Liver (tissue), 9 donors: ENCODE results near the gene INSYN1. TPM values are rescaled to one million over a fixed set of nuclear protein-coding genes. Genes with fewer than 3 reads are reported as not detected.
"Not testable (repeated sequence)": the region's sequence is repeated elsewhere in the genome, so short reads cannot be mapped to it uniquely, and the experiment has no call there.

Source experiments
- DNase-seq: peaks from one replicate; pipeline ENCODE4 v3.0.0-alpha.2; 2017; ENCODE audit warnings: low spot score
- H3K27ac ChIP-seq, 2 donors: one replicate each; pipeline ENCODE4 v1.7.0; 2013; ENCODE audit warnings: inconsistent platforms in 2 of 2, low read length in 2 of 2, control low read depth in 1 of 2, low read depth in 1 of 2, mild to moderate bottlenecking in 1 of 2
- H3K27me3 ChIP-seq, 4 donors: one replicate each; pipeline versions ENCODE4 v1.6.1 to v1.7.0; 2013; ENCODE audit warnings: low read length in 3 of 4, inconsistent platforms in 1 of 4, mild to moderate bottlenecking in 1 of 4, moderate library complexity in 1 of 4; ENCODE audit not compliant: control insufficient read depth in 4 of 4, insufficient read depth in 4 of 4
- H3K36me3 ChIP-seq, 4 donors: one replicate each; pipeline versions ENCODE4 v1.6.1 to v1.7.0; 2013; ENCODE audit warnings: low read length in 3 of 4, mild to moderate bottlenecking in 3 of 4, low read depth in 1 of 4, moderate library complexity in 1 of 4; ENCODE audit not compliant: control insufficient read depth in 4 of 4, insufficient read depth in 3 of 4
- H3K4me1 ChIP-seq, 4 donors: one replicate each; pipeline versions ENCODE4 v1.6.1 to v1.7.0; 2013; ENCODE audit warnings: low read length in 3 of 4, mild to moderate bottlenecking in 3 of 4, moderate library complexity in 1 of 4; ENCODE audit not compliant: control insufficient read depth in 4 of 4, insufficient read depth in 4 of 4
- H3K4me3 ChIP-seq, 3 donors: one replicate each; pipeline versions ENCODE4 v1.6.1 to v1.7.0; 2013; ENCODE audit warnings: low read length in 3 of 3, control low read depth in 1 of 3, low read depth in 1 of 3, mild to moderate bottlenecking in 1 of 3
- H3K9ac ChIP-seq, 2 donors: one replicate each; pipeline ENCODE4 v1.7.0; 2013; ENCODE audit warnings: low read length in 2 of 2, mild to moderate bottlenecking in 2 of 2, moderate library complexity in 2 of 2, control low read depth in 1 of 2, low read depth in 1 of 2
- H3K9me3 ChIP-seq, 4 donors: one replicate each; pipeline versions ENCODE4 v1.6.1 to v1.7.0; 2013; ENCODE audit warnings: low read length in 3 of 4; ENCODE audit not compliant: control insufficient read depth in 4 of 4
- ATF3 ChIP-seq: IDR thresholded peaks from 2 replicates; pipeline ENCODE4 v1.6.1; 2016; ENCODE audit warnings: antibody characterized with exemption
- EGR1 ChIP-seq, 2 donors: IDR thresholded peaks; 2 replicates each; pipeline ENCODE4 v1.6.1; 2016 to 2018; ENCODE audit warnings: antibody characterized with exemption in 2 of 2, low read depth in 2 of 2
- FOXA1 ChIP-seq: IDR thresholded peaks from 2 replicates; pipeline ENCODE4 v1.6.1; 2016; ENCODE audit warnings: antibody characterized with exemption
- FOXA2 ChIP-seq: IDR thresholded peaks from 2 replicates; pipeline ENCODE4 v1.6.1; 2016; ENCODE audit warnings: antibody characterized with exemption
- GABPA ChIP-seq, 2 donors: IDR thresholded peaks in 1 of 2; conservative IDR thresholded peaks in 1 of 2; 2 replicates each; pipeline ENCODE4 v1.6.1; 2016; ENCODE audit warnings: antibody characterized with exemption in 2 of 2, mild to moderate bottlenecking in 1 of 2, moderate library complexity in 1 of 2
- HNF4A ChIP-seq, 2 donors: conservative IDR thresholded peaks; 2 replicates each; pipeline ENCODE4 v1.6.1; 2016; ENCODE audit warnings: antibody characterized with exemption in 2 of 2, mild to moderate bottlenecking in 2 of 2
- HNF4G ChIP-seq: IDR thresholded peaks from 2 replicates; pipeline ENCODE4 v1.6.1; 2016; ENCODE audit warnings: antibody characterized with exemption
- JUND ChIP-seq, 2 donors: IDR thresholded peaks; 2 replicates each; pipeline ENCODE4 v1.6.1; 2016; ENCODE audit warnings: antibody characterized with exemption in 2 of 2
- NR2F2 ChIP-seq: IDR thresholded peaks from 2 replicates; pipeline ENCODE4 v1.6.1; 2016; ENCODE audit warnings: antibody characterized with exemption
- RAD21 ChIP-seq, 2 donors: IDR thresholded peaks; 2 replicates each; pipeline ENCODE4 v1.6.1; 2016; ENCODE audit warnings: antibody characterized with exemption in 2 of 2, mild to moderate bottlenecking in 2 of 2
- REST ChIP-seq: IDR thresholded peaks from 2 replicates; pipeline ENCODE4 v1.6.1; 2016; ENCODE audit warnings: antibody characterized with exemption, mild to moderate bottlenecking
- RXRA ChIP-seq, 2 donors: IDR thresholded peaks; 2 replicates each; pipeline ENCODE4 v1.6.1; 2017 to 2018; ENCODE audit warnings: antibody characterized with exemption in 2 of 2, mild to moderate bottlenecking in 1 of 2
- SP1 ChIP-seq: IDR thresholded peaks from 2 replicates; pipeline ENCODE4 v1.6.1; 2018; ENCODE audit warnings: antibody characterized with exemption, mild to moderate bottlenecking
- TAF1 ChIP-seq: conservative IDR thresholded peaks from 2 replicates; pipeline ENCODE4 v1.6.1; 2016; ENCODE audit warnings: antibody characterized with exemption, mild to moderate bottlenecking
- YY1 ChIP-seq: IDR thresholded peaks from 2 replicates; pipeline ENCODE4 v1.6.1; 2016; ENCODE audit warnings: antibody characterized with exemption, mild to moderate bottlenecking
- ZBTB33 ChIP-seq: IDR thresholded peaks from 2 replicates; pipeline ENCODE4 v1.6.1; 2016; ENCODE audit warnings: antibody characterized with exemption
- WGBS: extraction: QIAGEN DNeasy Blood & Tissue Kit; methylation state at CpG from one replicate; pipeline ENCODE4 v1.1.7; 2013; 5-methylcytosine and 5-hydroxymethylcytosine counted together
- polyA plus RNA-seq, 2 donors: library from polyadenylated mRNA; stranded (reverse) in 1 of 2; unstranded in 1 of 2; fragments of 200-250 nt in 1 of 2; fragments of >200 nt in 1 of 2; fragmentation: Nextera tagmentation in 1 of 2; extraction: Ambion mirVana in 1 of 2; gene quantifications; one replicate each; pipeline versions ENCODE4 v1.2.1 to v1.2.3, GENCODE V29; 2013 to 2015
- total RNA-seq, 2 donors: library from RNA; depleted of rRNA; stranded (reverse); fragments of >200 nt; gene quantifications; one replicate each; pipeline ENCODE4 v1.2.3, GENCODE V29; 2014
- donor health status: healthy.
- donor health status: healthy.
- donor health status: healthy.
- donor health status: healthy.
- donor health status: healthy.

The INSYN1 gene
- total and polyA plus RNA-seq, 4 donors = 0.16 to 0.37 (median 0.25) TPM; not detected in 1

GRCh38 chr15:73787621-73788020 lies 34.5 kb upstream of the INSYN1 start:
- 100% methylated on average over 1 of the region's 1 CpG for WGBS
- H3K4me3 ChIP-seq = no peak overlapping the region
- no peak overlapping the region for H3K27ac ChIP-seq
- H3K36me3 ChIP-seq = no peaks in the 10 kb centered on the region
- DNase-seq = no peak
- no peaks in the 10 kb centered on the region for H3K9me3 ChIP-seq
- TF ChIP-seq RAD21 (IDR thresholded peaks at IDR 0.05) (no peak), ATF3 (no peak), REST (no peak), NR2F2 (no peak), EGR1 (IDR thresholded peaks at IDR 0.05; ENCODE audit: low read depth in 2 of 2) (no peak), GABPA (IDR thresholded peaks at IDR 0.05 in 1 of 2, conservative IDR thresholded peaks at IDR 0.05 in 1 of 2) (no peak), ZBTB33 (no peak), HNF4G (no peak), YY1 (no peak), FOXA2 (no peak), FOXA1 (no peak), JUND (IDR thresholded peaks at IDR 0.05) (no peak), SP1 (no peak), HNF4A (conservative IDR thresholded peaks at IDR 0.05) (no peak), RXRA (IDR thresholded peaks at IDR 0.05) (no peak)
- H3K9ac ChIP-seq = no peak overlapping the region
- peaks cover 0 to 3% (median 0%) of the 10 kb centered on the region in 4 donors for H3K4me1 ChIP-seq
- no peaks in the 10 kb centered on the region for H3K27me3 ChIP-seq

GRCh38 chr15:73786538-73786937 lies 33.4 kb upstream of the INSYN1 start:
- H3K27ac ChIP-seq = no peak overlapping the region
- no peaks in the 10 kb centered on the region for H3K27me3 ChIP-seq
- no peak for TF ChIP-seq ATF3
- TF ChIP-seq ZBTB33 = no peak
- TF ChIP-seq TAF1 = no peak
- TF ChIP-seq FOXA1 = no peak
- TF ChIP-seq SP1 = no peak
- TF ChIP-seq YY1 = no peak
- no peak overlapping the region for H3K9ac ChIP-seq
- 85% methylated on average over 6 of the region's 6 CpGs for WGBS
- no peaks in the 10 kb centered on the region for H3K36me3 ChIP-seq
- DNase-seq = no peak
- no peak overlapping the region for H3K4me3 ChIP-seq
- peaks cover 0 to 3% (median 0%) of the 10 kb centered on the region in 4 donors for H3K4me1 ChIP-seq
- no peaks in the 10 kb centered on the region for H3K9me3 ChIP-seq

GRCh38 chr15:73785256-73786014 lies 32.3 kb upstream of the INSYN1 start:
- H3K4me1 ChIP-seq, H3K9ac ChIP-seq, H3K27me3 ChIP-seq, DNase-seq, H3K9me3 ChIP-seq, H3K27ac ChIP-seq, H3K4me3 ChIP-seq, H3K36me3 ChIP-seq: not testable (repeated sequence)
- 72% methylated on average over 12 of the region's 12 CpGs for WGBS
